Stimulated activated CD8-positive, alpha-beta memory T cell treated with anti-CD3 and anti-CD28 coated beads, Interleukin-4, amount 100 ng/mL, for 4 hours (primary cell): ENCODE results near the gene ABTB2.
"Not testable (repeated sequence)": the region's sequence is repeated elsewhere in the genome, so short reads cannot be mapped to it uniquely, and the experiment has no call there.

Source experiments
- DNase-seq, 2 donors: peaks; one replicate each; pipeline ENCODE4 v3.0.0-alpha.2; 2020; ENCODE audit warnings: low read depth in 2 of 2, low spot score in 1 of 2

ABTB2 gene

GRCh38 chr11:34194576-34195335, 163.1 kb downstream of the ABTB2 start:
- no peak for DNase-seq

GRCh38 chr11:34192481-34193401, 165.1 kb downstream of the ABTB2 start:
- DNase-seq = no peak

- no peak for DNase-seq
Measured at GRCh38 chr11:34191578-34191977, 166.2 kb downstream of the ABTB2 start.

GRCh38 chr11:34190192-34191139, 167.3 kb downstream of the ABTB2 start:
- no peak for DNase-seq

GRCh38 chr11:34189191-34189590, 168.6 kb downstream of the ABTB2 start:
- no peak for DNase-seq

GRCh38 chr11:34188181-34188580, 169.6 kb downstream of the ABTB2 start:
- no peak for DNase-seq

GRCh38 chr11:34185926-34186841, 171.6 kb downstream of the ABTB2 start:
- no peak for DNase-seq

GRCh38 chr11:34184505-34185015, 173.2 kb downstream of the ABTB2 start:
- no peak for DNase-seq

GRCh38 chr11:34183848-34184391, 173.9 kb downstream of the ABTB2 start:
- no peak for DNase-seq

DNA sequence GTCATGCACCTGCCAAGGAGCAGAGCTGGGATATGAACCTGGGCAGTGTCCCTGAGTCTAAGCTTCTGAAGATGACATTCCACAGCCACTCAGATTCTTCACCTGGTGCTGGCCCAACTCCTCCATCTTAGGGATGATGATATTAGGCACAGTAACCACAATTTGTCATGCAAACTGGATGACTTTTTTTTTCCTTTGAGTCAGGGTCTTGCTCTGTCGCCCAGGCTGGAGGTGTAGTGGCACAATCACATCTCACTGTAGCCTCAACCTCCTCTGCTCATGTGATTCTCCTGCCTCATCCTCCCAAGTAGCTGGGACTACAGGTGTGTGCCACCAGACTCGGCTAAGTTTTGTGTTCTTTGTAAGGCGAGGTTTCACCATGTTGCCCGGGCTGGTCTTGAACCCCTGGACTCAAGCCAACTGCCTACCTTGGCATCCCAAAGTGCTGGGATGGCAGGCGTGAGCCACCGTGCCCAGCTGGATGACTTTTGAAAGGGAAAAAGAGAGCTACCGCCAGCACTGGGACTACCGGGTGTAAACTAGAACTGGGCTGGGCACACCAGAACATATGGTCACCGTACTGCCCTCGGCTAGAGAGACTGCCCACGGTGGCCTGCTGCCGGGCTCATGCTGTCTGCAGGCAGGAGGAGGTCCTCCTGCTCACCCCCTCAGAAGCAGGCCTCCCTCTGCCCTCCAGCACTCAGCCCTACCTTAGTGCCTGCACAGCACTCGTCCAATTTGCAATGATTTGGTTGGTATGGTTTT, 174.7 kb downstream of the ABTB2 start:
- DNase-seq = no peak

DNA sequence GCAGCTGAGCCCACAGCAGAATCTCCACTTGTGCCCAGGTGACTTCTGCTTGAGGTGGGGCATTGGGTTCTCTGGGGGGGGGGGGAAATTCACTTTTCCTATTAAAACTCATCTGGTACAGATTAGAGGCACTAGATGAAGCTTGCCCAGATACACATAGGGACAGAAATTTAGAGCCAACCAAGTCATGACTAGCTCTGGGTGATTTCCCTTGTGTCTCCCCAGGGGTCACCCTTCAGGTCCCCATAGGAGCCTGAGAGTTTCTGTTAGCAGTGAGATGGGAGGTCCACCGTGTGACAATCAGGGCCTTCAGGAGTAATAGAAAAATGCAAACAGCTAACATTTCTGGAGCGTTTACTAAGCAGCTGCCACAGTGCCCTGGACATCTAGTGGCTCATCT, 175.4 kb downstream of the ABTB2 start:
- no peak for DNase-seq

GRCh38 chr11:34181856-34182405, 175.9 kb downstream of the ABTB2 start:
- no peak for DNase-seq

- no peak for DNase-seq
Measured at GRCh38 chr11:34181251-34181650, 176.6 kb downstream of the ABTB2 start.

DNA sequence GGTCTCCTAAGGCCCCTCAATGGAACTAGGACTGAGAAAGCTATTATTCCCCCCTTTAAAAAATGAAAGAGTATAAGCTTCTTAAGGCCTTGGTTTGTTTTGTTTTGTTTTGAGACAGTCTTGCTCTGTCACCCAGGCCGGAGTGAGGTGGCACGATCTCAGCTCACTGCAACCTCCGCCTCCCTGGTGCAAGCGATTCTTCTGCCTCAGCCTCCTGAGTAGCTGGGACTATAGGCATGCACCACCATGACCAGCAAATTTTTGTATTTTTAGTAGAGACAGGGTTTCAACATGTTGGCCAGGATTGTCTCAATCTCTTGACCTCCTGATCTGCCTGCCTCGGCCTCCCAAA, 177.0 kb downstream of the ABTB2 start:
- not testable (repeated sequence) for DNase-seq

DNA sequence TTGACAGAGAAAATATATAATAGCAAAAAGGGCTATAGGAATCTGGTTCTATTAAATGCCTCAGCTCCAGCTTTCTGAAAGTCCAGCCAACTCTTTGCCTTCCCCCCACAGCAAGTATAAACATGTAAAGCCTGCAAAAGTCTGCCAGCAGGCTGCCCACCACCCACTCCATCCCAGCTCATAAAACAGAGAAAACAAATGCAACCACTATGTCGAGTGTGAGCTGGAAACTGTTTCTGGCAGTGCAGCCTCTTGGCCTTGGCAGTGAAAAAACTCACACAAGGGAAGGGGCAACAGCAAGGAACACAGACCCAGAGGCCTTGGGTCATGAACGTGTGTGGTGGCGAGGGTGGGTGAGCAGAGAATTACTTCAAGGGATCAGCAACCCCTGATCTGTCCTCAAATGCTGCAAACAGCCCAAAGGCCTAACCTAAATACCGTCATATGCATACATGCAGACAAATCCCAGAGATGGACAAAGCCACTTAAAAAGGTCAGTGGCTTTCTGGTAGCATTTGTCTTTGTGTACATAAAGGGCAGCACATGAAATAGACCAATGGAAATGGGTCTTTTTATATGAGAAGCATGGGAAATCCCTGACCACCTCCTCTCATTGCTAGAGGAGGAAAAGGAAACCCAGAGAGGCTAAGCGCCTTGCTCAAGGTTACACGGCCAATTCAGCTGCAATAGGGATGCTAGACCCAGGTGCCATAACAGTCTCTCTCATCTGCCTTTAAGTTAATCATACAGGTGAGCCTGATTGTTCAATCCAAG, 177.6 kb downstream of the ABTB2 start:
- DNase-seq = no peak

- DNase-seq = no peak
Measured at GRCh38 chr11:34179026-34179675, 178.7 kb downstream of the ABTB2 start.

- DNase-seq = no peak
Measured at GRCh38 chr11:34178209-34178821, 179.5 kb downstream of the ABTB2 start.
